ENCODE results near the gene IL17A.

IL17A gene

DNA sequence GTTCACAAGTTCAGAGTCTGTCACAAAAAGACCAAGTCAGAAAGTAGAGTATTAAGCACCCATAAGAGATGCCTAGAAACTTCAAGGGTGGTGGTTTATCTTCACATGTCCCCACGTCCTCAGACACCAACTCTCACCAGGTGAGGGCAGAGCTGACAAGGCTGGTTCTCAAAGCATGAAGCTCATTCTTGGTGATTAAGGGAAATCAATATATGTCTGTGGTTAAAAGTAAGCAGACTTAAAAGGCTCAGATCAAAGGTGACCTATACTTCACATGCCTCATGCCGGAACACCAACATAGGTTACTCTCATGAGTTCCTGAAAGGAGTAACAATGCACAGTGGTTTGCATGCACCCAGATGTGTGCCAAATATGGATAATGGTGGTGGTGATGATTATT is 27.0 kb downstream of the IL17A start:
- Histone ChIP-seq H3K9me3 (ENCODE audit: control insufficient read depth, insufficient read depth, low read length) (no peaks in the 10 kb centered on the region), H3K36me3 (ENCODE audit: control insufficient read depth, insufficient read depth, low read length) (no peaks in the 10 kb centered on the region), H3K4me3 (ENCODE audit: low read length) (no peak overlapping the region), H3K27me3 (ENCODE audit: control insufficient read depth, insufficient read depth, low read length) (no peaks in the 10 kb centered on the region), H3K4me1 (ENCODE audit: control insufficient read depth, insufficient read depth, low read length) (no peaks in the 10 kb centered on the region), H3K27ac (ENCODE audit: low read length) (no peak overlapping the region)
- WGBS (ENCODE audit: insufficient coverage, insufficient read length): no CpG with 5 or more reads among the region's 2 CpGs
- DNase-seq (ENCODE audit: low read depth, low spot score): no peak

DNA sequence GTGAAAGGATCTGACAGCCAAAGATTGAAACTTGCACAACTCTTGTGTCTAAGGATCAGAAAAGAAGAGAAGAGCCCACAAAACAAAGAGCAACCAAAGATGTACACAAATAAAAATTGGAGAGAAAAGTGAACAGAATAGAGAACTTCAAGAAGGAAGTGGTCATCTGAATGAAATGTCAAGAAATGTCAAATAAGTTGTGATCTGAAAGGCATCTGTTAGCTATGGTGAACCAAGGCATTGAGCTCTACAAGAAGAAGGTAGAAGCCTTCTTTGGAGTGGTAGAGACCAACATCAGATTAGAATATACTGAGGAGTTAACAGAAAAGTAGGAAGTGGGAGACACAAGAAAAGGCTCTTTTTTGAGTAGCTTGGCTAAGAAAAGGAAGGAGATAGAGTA is 29.6 kb downstream of the IL17A start:
- no peaks in the 10 kb centered on the region for H3K27me3 ChIP-seq (ENCODE audit: control insufficient read depth, insufficient read depth, low read length)
- H3K9me3 ChIP-seq (ENCODE audit: control insufficient read depth, insufficient read depth, low read length): no peaks in the 10 kb centered on the region
- no peak overlapping the region for H3K4me3 ChIP-seq (ENCODE audit: low read length)
- no peak for DNase-seq (ENCODE audit: low read depth, low spot score)
- no peaks in the 10 kb centered on the region for H3K4me1 ChIP-seq (ENCODE audit: control insufficient read depth, insufficient read depth, low read length)
- H3K36me3 ChIP-seq (ENCODE audit: control insufficient read depth, insufficient read depth, low read length): no peaks in the 10 kb centered on the region
- no peak overlapping the region for H3K27ac ChIP-seq (ENCODE audit: low read length)

- no peaks in the 10 kb centered on the region for H3K27me3 ChIP-seq (ENCODE audit: control insufficient read depth, insufficient read depth, low read length)
- WGBS (ENCODE audit: insufficient coverage, insufficient read length): no CpG with 5 or more reads among the region's 5 CpGs
These were observed 30.9 kb downstream of the IL17A start for GRCh38 chr6:52216932-52217575.

GRCh38 chr6:52217761-52218160 is 31.6 kb downstream of the IL17A start:
- H3K9me3 ChIP-seq (ENCODE audit: control insufficient read depth, insufficient read depth, low read length): no peaks in the 10 kb centered on the region
- no peak overlapping the region for H3K27ac ChIP-seq (ENCODE audit: low read length)
- no CpG with 5 or more reads among the region's 2 CpGs for WGBS (ENCODE audit: insufficient coverage, insufficient read length)
- H3K36me3 ChIP-seq (ENCODE audit: control insufficient read depth, insufficient read depth, low read length): no peaks in the 10 kb centered on the region
- H3K4me3 ChIP-seq (ENCODE audit: low read length): no peak overlapping the region
- H3K4me1 ChIP-seq (ENCODE audit: control insufficient read depth, insufficient read depth, low read length): no peaks in the 10 kb centered on the region
- DNase-seq (ENCODE audit: low read depth, low spot score): no peak
- H3K27me3 ChIP-seq (ENCODE audit: control insufficient read depth, insufficient read depth, low read length): no peaks in the 10 kb centered on the region

More at GRCh38 chr6:52216932-52217575, 30.9 kb downstream of the IL17A start:
- DNase-seq (ENCODE audit: low read depth, low spot score): no peak
- no peak overlapping the region for H3K4me3 ChIP-seq (ENCODE audit: low read length)
- no peaks in the 10 kb centered on the region for H3K4me1 ChIP-seq (ENCODE audit: control insufficient read depth, insufficient read depth, low read length)
- H3K36me3 ChIP-seq (ENCODE audit: control insufficient read depth, insufficient read depth, low read length): no peaks in the 10 kb centered on the region
- no peaks in the 10 kb centered on the region for H3K9me3 ChIP-seq (ENCODE audit: control insufficient read depth, insufficient read depth, low read length)
- no peak overlapping the region for H3K27ac ChIP-seq (ENCODE audit: low read length)

DNA sequence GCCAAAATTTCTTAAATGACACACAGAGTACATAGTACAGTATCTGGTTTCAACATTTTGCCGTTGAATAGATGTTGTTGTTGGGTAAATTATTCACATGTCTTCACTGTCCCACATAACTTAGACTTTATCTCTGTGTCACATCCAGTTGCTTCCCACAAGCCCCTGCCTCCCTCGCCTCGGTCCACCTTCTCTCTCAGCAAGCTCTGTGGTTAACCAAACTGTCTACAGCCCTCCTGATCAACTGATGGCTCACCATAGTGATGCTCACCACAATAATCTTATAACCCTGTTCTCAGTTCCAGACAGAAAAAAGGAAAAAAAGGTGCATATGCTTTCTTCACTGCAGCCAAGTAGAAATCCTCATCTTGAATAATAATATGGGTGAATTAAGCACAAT is 35.1 kb downstream of the IL17A start:
- Histone ChIP-seq H3K9me3 (ENCODE audit: control insufficient read depth, insufficient read depth, low read length) (no peaks in the 10 kb centered on the region), H3K36me3 (ENCODE audit: control insufficient read depth, insufficient read depth, low read length) (no peaks in the 10 kb centered on the region), H3K27me3 (ENCODE audit: control insufficient read depth, insufficient read depth, low read length) (no peaks in the 10 kb centered on the region), H3K4me1 (ENCODE audit: control insufficient read depth, insufficient read depth, low read length) (no peaks in the 10 kb centered on the region), H3K4me3 (ENCODE audit: low read length) (no peak overlapping the region), H3K27ac (ENCODE audit: low read length) (no peak overlapping the region)
- WGBS (ENCODE audit: insufficient coverage, insufficient read length): no CpG with 5 or more reads among the region's 3 CpGs
- DNase-seq (ENCODE audit: low read depth, low spot score): no peak

GRCh38 chr6:52227495-52227894 is 41.3 kb downstream of the IL17A start:
- no peak for DNase-seq (ENCODE audit: low read depth, low spot score)
- H3K27ac ChIP-seq (ENCODE audit: low read length): no peak overlapping the region
- no peaks in the 10 kb centered on the region for H3K27me3 ChIP-seq (ENCODE audit: control insufficient read depth, insufficient read depth, low read length)
- no peak overlapping the region for H3K4me3 ChIP-seq (ENCODE audit: low read length)
- no peaks in the 10 kb centered on the region for H3K4me1 ChIP-seq (ENCODE audit: control insufficient read depth, insufficient read depth, low read length)
- WGBS (ENCODE audit: insufficient coverage, insufficient read length): no CpG with 5 or more reads among the region's 1 CpG
- H3K36me3 ChIP-seq (ENCODE audit: control insufficient read depth, insufficient read depth, low read length): no peaks in the 10 kb centered on the region
- no peaks in the 10 kb centered on the region for H3K9me3 ChIP-seq (ENCODE audit: control insufficient read depth, insufficient read depth, low read length)

GRCh38 chr6:52230685-52231084 is 44.5 kb downstream of the IL17A start:
- H3K4me3 ChIP-seq (ENCODE audit: low read length): no peak overlapping the region
- H3K27ac ChIP-seq (ENCODE audit: low read length): no peak overlapping the region
- WGBS (ENCODE audit: insufficient coverage, insufficient read length): no CpG with 5 or more reads among the region's 1 CpG
- DNase-seq (ENCODE audit: low read depth, low spot score): no peak
- no peaks in the 10 kb centered on the region for H3K36me3 ChIP-seq (ENCODE audit: control insufficient read depth, insufficient read depth, low read length)
- H3K9me3 ChIP-seq (ENCODE audit: control insufficient read depth, insufficient read depth, low read length): no peaks in the 10 kb centered on the region
- H3K27me3 ChIP-seq (ENCODE audit: control insufficient read depth, insufficient read depth, low read length): no peaks in the 10 kb centered on the region
- H3K4me1 ChIP-seq (ENCODE audit: control insufficient read depth, insufficient read depth, low read length): no peaks in the 10 kb centered on the region

- no peak for DNase-seq (ENCODE audit: low read depth, low spot score)
- WGBS (ENCODE audit: insufficient coverage, insufficient read length): 100% methylated on average over 1 of the region's 8 CpGs
- no peak overlapping the region for H3K27ac ChIP-seq (ENCODE audit: low read length)
- H3K9me3 ChIP-seq (ENCODE audit: control insufficient read depth, insufficient read depth, low read length): no peaks in the 10 kb centered on the region
- H3K27me3 ChIP-seq (ENCODE audit: control insufficient read depth, insufficient read depth, low read length): no peaks in the 10 kb centered on the region
- no peak overlapping the region for H3K4me3 ChIP-seq (ENCODE audit: low read length)
- H3K4me1 ChIP-seq (ENCODE audit: control insufficient read depth, insufficient read depth, low read length): no peaks in the 10 kb centered on the region
- H3K36me3 ChIP-seq (ENCODE audit: control insufficient read depth, insufficient read depth, low read length): no peaks in the 10 kb centered on the region
These were observed 45.4 kb downstream of the IL17A start for GRCh38 chr6:52231406-52232127.

DNA sequence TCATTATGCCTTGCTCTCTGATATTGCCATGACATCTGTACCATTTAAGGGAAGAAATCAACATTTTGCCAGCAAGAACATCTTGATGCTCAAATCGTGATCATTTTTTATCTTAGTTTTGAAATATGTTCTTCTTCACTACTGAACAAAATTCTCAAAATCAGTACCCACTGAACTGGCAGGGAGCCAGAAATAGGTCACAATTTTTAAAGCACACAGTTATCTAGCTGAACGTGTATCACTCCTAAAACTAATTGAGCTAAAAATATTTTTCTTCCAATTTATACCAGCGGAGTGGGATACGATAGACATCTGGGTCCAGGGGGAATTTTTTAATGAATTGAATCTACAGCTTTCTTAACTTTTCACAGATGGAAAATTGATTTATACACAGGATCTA is 46.8 kb downstream of the IL17A start:
- Histone ChIP-seq H3K27me3 (ENCODE audit: control insufficient read depth, insufficient read depth, low read length) (no peaks in the 10 kb centered on the region), H3K27ac (ENCODE audit: low read length) (no peak overlapping the region), H3K4me1 (ENCODE audit: control insufficient read depth, insufficient read depth, low read length) (no peaks in the 10 kb centered on the region), H3K9me3 (ENCODE audit: control insufficient read depth, insufficient read depth, low read length) (no peaks in the 10 kb centered on the region), H3K36me3 (ENCODE audit: control insufficient read depth, insufficient read depth, low read length) (no peaks in the 10 kb centered on the region), H3K4me3 (ENCODE audit: low read length) (no peak overlapping the region)
- no CpG with 5 or more reads among the region's 4 CpGs for WGBS (ENCODE audit: insufficient coverage, insufficient read length)
- no peak for DNase-seq (ENCODE audit: low read depth, low spot score)

- no peaks in the 10 kb centered on the region for H3K27me3 ChIP-seq (ENCODE audit: control insufficient read depth, insufficient read depth, low read length)
- H3K9me3 ChIP-seq (ENCODE audit: control insufficient read depth, insufficient read depth, low read length): no peaks in the 10 kb centered on the region
- H3K27ac ChIP-seq (ENCODE audit: low read length): no peak overlapping the region
- H3K4me3 ChIP-seq (ENCODE audit: low read length): no peak overlapping the region
- no CpG with 5 or more reads among the region's 15 CpGs for WGBS (ENCODE audit: insufficient coverage, insufficient read length)
- H3K4me1 ChIP-seq (ENCODE audit: control insufficient read depth, insufficient read depth, low read length): no peaks in the 10 kb centered on the region
- no peaks in the 10 kb centered on the region for H3K36me3 ChIP-seq (ENCODE audit: control insufficient read depth, insufficient read depth, low read length)
- DNase-seq (ENCODE audit: low read depth, low spot score): peak; percentile 47
These were observed 48.0 kb downstream of the IL17A start for GRCh38 chr6:52233975-52234823.
